ENCODE results near the gene PCYT2. TPM values are rescaled to one million over a fixed set of nuclear protein-coding genes. Genes with fewer than 3 reads are reported as not detected.

Gene PCYT2
- polyA plus RNA-seq, 1 experiment: 44.2 TPM

- CTCF ChIA-PET: interaction anchor here (0.6 to 2.4 kb wide), 11 partner anchors 9 to 318 kb away, joined by 3 to 7 read pairs (median 5); partner anchors contain the start of genes FAAP100 and P4HB
- Histone ChIP-seq H3K36me3 (ENCODE audit: control insufficient read depth, insufficient read depth, low read length) (peaks cover 28% of the 10 kb centered on the region), H3K27me3 (ENCODE audit: control insufficient read depth, insufficient read depth, low read length) (no peaks in the 10 kb centered on the region), H3K4me3 (ENCODE audit: low read depth, low read length) (peak overlapping the region; percentile 55)
- no peak for DNase-seq (ENCODE audit: low read depth)
- POLR2A ChIA-PET: no interaction called here
- TF ChIP-seq CTCF (IDR thresholded peaks at IDR 0.05; ENCODE audit: insufficient read depth, low read depth, low read length): no peak
Observed at GRCh38 chr17:81870131-81870980, 40.8 kb downstream of the PCYT2 start.

GRCh38 chr17:81869221-81870130, 41.7 kb downstream of the PCYT2 start:
- Histone ChIP-seq H3K36me3 (ENCODE audit: control insufficient read depth, insufficient read depth, low read length) (peaks cover 28% of the 10 kb centered on the region), H3K27me3 (ENCODE audit: control insufficient read depth, insufficient read depth, low read length) (no peaks in the 10 kb centered on the region), H3K4me3 (ENCODE audit: low read depth, low read length) (peak overlapping the region; percentile 55)
- peak; percentile 83 for TF ChIP-seq CTCF (IDR thresholded peaks at IDR 0.05; ENCODE audit: insufficient read depth, low read depth, low read length)
- no peak for DNase-seq (ENCODE audit: low read depth)
- CTCF ChIA-PET: interaction anchor here (0.5 to 2.4 kb wide), 16 partner anchors 8 to 312 kb away, joined by 3 to 7 read pairs (median 4); partner anchors contain the start of gene P4HB
- POLR2A ChIA-PET: no interaction called here

- no peak for TF ChIP-seq CTCF (IDR thresholded peaks at IDR 0.05; ENCODE audit: insufficient read depth, low read depth, low read length)
- Histone ChIP-seq H3K4me3 (ENCODE audit: low read depth, low read length) (peak overlapping the region; percentile 55), H3K36me3 (ENCODE audit: control insufficient read depth, insufficient read depth, low read length) (peaks cover 27% of the 10 kb centered on the region), H3K27me3 (ENCODE audit: control insufficient read depth, insufficient read depth, low read length) (no peaks in the 10 kb centered on the region)
- ChIA-PET POLR2A (no interaction called here), CTCF (interaction anchor here (1.0 to 2.4 kb wide), 9 partner anchors 8 to 136 kb away, joined by 3 to 7 read pairs (median 5); partner anchors contain the start of gene P4HB)
- DNase-seq (ENCODE audit: low read depth): no peak
Observed at GRCh38 chr17:81868674-81869220, 42.5 kb downstream of the PCYT2 start.

- TF ChIP-seq CTCF (IDR thresholded peaks at IDR 0.05; ENCODE audit: insufficient read depth, low read depth, low read length): no peak
- CTCF ChIA-PET: interaction anchor here (1.1 to 2.4 kb wide), 3 partner anchors 55 to 135 kb away, joined by 3 to 6 read pairs (median 3); no protein-coding TSS in a partner anchor
- Histone ChIP-seq H3K4me3 (ENCODE audit: low read depth, low read length) (no peak overlapping the region), H3K36me3 (ENCODE audit: control insufficient read depth, insufficient read depth, low read length) (peaks cover 28% of the 10 kb centered on the region), H3K27me3 (ENCODE audit: control insufficient read depth, insufficient read depth, low read length) (no peaks in the 10 kb centered on the region)
- no peak for DNase-seq (ENCODE audit: low read depth)
- POLR2A ChIA-PET: no interaction called here
Observed at GRCh38 chr17:81867991-81868673, 43.1 kb downstream of the PCYT2 start.

Data from BJ (cell line).